ENCODE measurements around the gene NIN. TPM values are rescaled to one million over a fixed set of nuclear protein-coding genes. Genes with fewer than 3 reads are reported as not detected.

The NIN gene
- total RNA-seq, 1 donor from 2014 or later, result 45.4 TPM

- TF ChIP-seq EZH2 (IDR thresholded peaks at IDR 0.05; ENCODE audit: insufficient read depth, low read length), result no peak
- TF ChIP-seq, protein P1, sequence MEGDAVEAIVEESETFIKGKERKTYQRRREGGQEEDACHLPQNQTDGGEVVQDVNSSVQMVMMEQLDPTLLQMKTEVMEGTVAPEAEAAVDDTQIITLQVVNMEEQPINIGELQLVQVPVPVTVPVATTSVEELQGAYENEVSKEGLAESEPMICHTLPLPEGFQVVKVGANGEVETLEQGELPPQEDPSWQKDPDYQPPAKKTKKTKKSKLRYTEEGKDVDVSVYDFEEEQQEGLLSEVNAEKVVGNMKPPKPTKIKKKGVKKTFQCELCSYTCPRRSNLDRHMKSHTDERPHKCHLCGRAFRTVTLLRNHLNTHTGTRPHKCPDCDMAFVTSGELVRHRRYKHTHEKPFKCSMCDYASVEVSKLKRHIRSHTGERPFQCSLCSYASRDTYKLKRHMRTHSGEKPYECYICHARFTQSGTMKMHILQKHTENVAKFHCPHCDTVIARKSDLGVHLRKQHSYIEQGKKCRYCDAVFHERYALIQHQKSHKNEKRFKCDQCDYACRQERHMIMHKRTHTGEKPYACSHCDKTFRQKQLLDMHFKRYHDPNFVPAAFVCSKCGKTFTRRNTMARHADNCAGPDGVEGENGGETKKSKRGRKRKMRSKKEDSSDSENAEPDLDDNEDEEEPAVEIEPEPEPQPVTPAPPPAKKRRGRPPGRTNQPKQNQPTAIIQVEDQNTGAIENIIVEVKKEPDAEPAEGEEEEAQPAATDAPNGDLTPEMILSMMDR (IDR thresholded peaks at IDR 0.05; ENCODE audit: insufficient read depth, low read depth, low read length), result no peak
- Mint-ChIP-seq H3K9me3 (ENCODE audit: unreplicated experiment) (no peaks in the 10 kb centered on the region), H3K4me3 (ENCODE audit: unreplicated experiment) (no peak overlapping the region), H3K27ac (ENCODE audit: unreplicated experiment) (peak overlapping the region; percentile 50), H3K4me1 (ENCODE audit: low read depth, unreplicated experiment) (peaks cover 27% of the 10 kb centered on the region), H3K27me3 (ENCODE audit: low read depth, unreplicated experiment) (no peaks in the 10 kb centered on the region), H3K36me3 (ENCODE audit: low read depth, unreplicated experiment) (no peaks in the 10 kb centered on the region)
- Histone ChIP-seq H3K27me3 (ENCODE audit: insufficient read depth, low read length) (no peaks in the 10 kb centered on the region), H3K4me3 (ENCODE audit: insufficient read depth, low read depth, low read length) (no peak overlapping the region), H3K9ac (ENCODE audit: low read length) (no peak overlapping the region), H3K36me3 (ENCODE audit: insufficient read depth, low read length) (no peaks in the 10 kb centered on the region), H3K79me2 (ENCODE audit: insufficient read depth, low read length) (no peaks in the 10 kb centered on the region), H3K4me1 (ENCODE audit: insufficient read depth, low read length) (peaks cover 11% of the 10 kb centered on the region), H2AFZ (ENCODE audit: low read depth, low read length) (no peak overlapping the region), H4K20me1 (ENCODE audit: insufficient read depth, low read length) (no peaks in the 10 kb centered on the region), H3K27ac (ENCODE audit: low read depth, low read length) (no peak overlapping the region), H3K4me2 (ENCODE audit: low read length) (no peak overlapping the region), H3K9me3 (ENCODE audit: insufficient read depth, low read depth, low read length) (no peaks in the 10 kb centered on the region)
- no peak for DNase-seq (ENCODE audit: low read depth)
- FAIRE-seq, result no peak
Observed at GRCh38 chr14:50844391-50844790, 13.4 kb upstream of the NIN start.

DNA sequence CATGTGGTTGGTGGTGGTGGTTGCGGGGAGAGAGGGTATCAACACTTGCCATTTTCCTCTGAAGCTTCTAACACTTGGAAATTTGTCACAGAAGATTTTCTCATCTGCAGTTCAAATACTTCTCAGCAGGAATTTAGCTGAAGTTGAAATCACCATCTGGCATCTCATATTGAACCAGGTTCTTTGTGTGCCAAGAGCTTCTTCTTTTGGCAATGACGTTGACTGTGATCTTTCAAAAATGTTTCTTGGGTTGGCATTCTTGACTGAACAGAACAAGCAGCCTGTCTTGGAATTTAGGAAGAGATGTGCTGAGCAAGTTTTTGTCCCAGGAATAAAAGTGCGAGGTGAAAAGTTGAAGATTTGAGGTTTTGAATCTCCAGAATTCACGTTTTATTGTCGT lies 8.7 kb upstream of the NIN start:
- Histone ChIP-seq H3K27ac (ENCODE audit: low read depth, low read length) (no peak overlapping the region), H3K36me3 (ENCODE audit: insufficient read depth, low read length) (no peaks in the 10 kb centered on the region), H2AFZ (ENCODE audit: low read depth, low read length) (no peak overlapping the region), H4K20me1 (ENCODE audit: insufficient read depth, low read length) (no peaks in the 10 kb centered on the region), H3K4me1 (ENCODE audit: insufficient read depth, low read length) (no peaks in the 10 kb centered on the region), H3K27me3 (ENCODE audit: insufficient read depth, low read length) (no peaks in the 10 kb centered on the region), H3K9ac (ENCODE audit: low read length) (no peak overlapping the region), H3K4me2 (ENCODE audit: low read length) (no peak overlapping the region), H3K4me3 (ENCODE audit: insufficient read depth, low read depth, low read length) (no peak overlapping the region), H3K9me3 (ENCODE audit: insufficient read depth, low read depth, low read length) (no peaks in the 10 kb centered on the region), H3K79me2 (ENCODE audit: insufficient read depth, low read length) (no peaks in the 10 kb centered on the region)
- Mint-ChIP-seq H3K36me3 (ENCODE audit: low read depth, unreplicated experiment) (no peaks in the 10 kb centered on the region), H3K4me1 (ENCODE audit: low read depth, unreplicated experiment) (peaks cover 14% of the 10 kb centered on the region), H3K27ac (ENCODE audit: unreplicated experiment) (peak overlapping the region; percentile 26), H3K27me3 (ENCODE audit: low read depth, unreplicated experiment) (no peaks in the 10 kb centered on the region), H3K9me3 (ENCODE audit: unreplicated experiment) (no peaks in the 10 kb centered on the region), H3K4me3 (ENCODE audit: unreplicated experiment) (no peak overlapping the region)
- TF ChIP-seq EZH2 (IDR thresholded peaks at IDR 0.05; ENCODE audit: insufficient read depth, low read length), result no peak
- TF ChIP-seq, protein P1 (IDR thresholded peaks at IDR 0.05; ENCODE audit: insufficient read depth, low read depth, low read length), result no peak
- DNase-seq (ENCODE audit: low read depth) (no peak), FAIRE-seq (no peak)

- no peaks in the 10 kb centered on the region for H4K20me1 ChIP-seq (ENCODE audit: insufficient read depth, low read length)
- H3K36me3 ChIP-seq (ENCODE audit: insufficient read depth, low read length), result no peaks in the 10 kb centered on the region
- no peak overlapping the region for H3K4me2 ChIP-seq (ENCODE audit: low read length)
- no peak overlapping the region for H3K27ac ChIP-seq (ENCODE audit: low read depth, low read length)
- Mint-ChIP-seq H3K9me3 (ENCODE audit: unreplicated experiment) (no peaks in the 10 kb centered on the region), H3K27ac (ENCODE audit: unreplicated experiment) (no peak overlapping the region), H3K36me3 (ENCODE audit: low read depth, unreplicated experiment) (no peaks in the 10 kb centered on the region), H3K4me3 (ENCODE audit: unreplicated experiment) (no peak overlapping the region), H3K27me3 (ENCODE audit: low read depth, unreplicated experiment) (no peaks in the 10 kb centered on the region), H3K4me1 (ENCODE audit: low read depth, unreplicated experiment) (peaks cover 14% of the 10 kb centered on the region)
- no peak overlapping the region for H3K4me3 ChIP-seq (ENCODE audit: insufficient read depth, low read depth, low read length)
- no peaks in the 10 kb centered on the region for H3K79me2 ChIP-seq (ENCODE audit: insufficient read depth, low read length)
- no peaks in the 10 kb centered on the region for H3K9me3 ChIP-seq (ENCODE audit: insufficient read depth, low read depth, low read length)
- no peaks in the 10 kb centered on the region for H3K4me1 ChIP-seq (ENCODE audit: insufficient read depth, low read length)
- H3K9ac ChIP-seq (ENCODE audit: low read length), result no peak overlapping the region
- H2AFZ ChIP-seq (ENCODE audit: low read depth, low read length), result no peak overlapping the region
- TF ChIP-seq, protein P1 (IDR thresholded peaks at IDR 0.05; ENCODE audit: insufficient read depth, low read depth, low read length), result no peak
- no peak for TF ChIP-seq EZH2 (IDR thresholded peaks at IDR 0.05; ENCODE audit: insufficient read depth, low read length)
- FAIRE-seq (no peak), DNase-seq (ENCODE audit: low read depth) (no peak)
- no peaks in the 10 kb centered on the region for H3K27me3 ChIP-seq (ENCODE audit: insufficient read depth, low read length)
Observed at GRCh38 chr14:50839048-50839447, 8.1 kb upstream of the NIN start.

Data from astrocyte (in vitro differentiated cells and primary cell).